Omental fat pad (tissue), 4 donors: Measurements from ENCODE around the gene RPS14. TPM values are rescaled to one million over a fixed set of nuclear protein-coding genes. Genes with fewer than 3 reads are reported as not detected.

Source experiments
- ATAC-seq: fragments of 150-250 bp; one replicate; pipeline ENCODE4 v1.9.1; 2016; ENCODE audit warnings: mild to moderate bottlenecking, moderate library complexity; ENCODE audit not compliant: low FRiP score
- DNase-seq: peaks from one replicate; pipeline ENCODE4 v3.0.0-alpha.2; 2019; ENCODE audit warnings: low spot score
- total RNA-seq, 4 donors: library from RNA; depleted of rRNA; stranded (reverse); fragments of >200 nt; gene quantifications; one replicate each; pipeline ENCODE4 v1.1.0, GENCODE V29; 2016
- TF ChIP-seq, protein P1 (sequence below), 3 donors: fragments of 450-650 bp; IDR thresholded peaks; one replicate each; pipeline ENCODE4 v1.5.1; 2016 to 2017; ENCODE audit warnings: antibody characterized with exemption in 3 of 3, mild to moderate bottlenecking in 3 of 3, moderate library complexity in 2 of 3

RPS14 gene
- total RNA-seq, 4 donors from 2014 or later: 2,241 to 3,327 (median 3,027) TPM

DNA sequence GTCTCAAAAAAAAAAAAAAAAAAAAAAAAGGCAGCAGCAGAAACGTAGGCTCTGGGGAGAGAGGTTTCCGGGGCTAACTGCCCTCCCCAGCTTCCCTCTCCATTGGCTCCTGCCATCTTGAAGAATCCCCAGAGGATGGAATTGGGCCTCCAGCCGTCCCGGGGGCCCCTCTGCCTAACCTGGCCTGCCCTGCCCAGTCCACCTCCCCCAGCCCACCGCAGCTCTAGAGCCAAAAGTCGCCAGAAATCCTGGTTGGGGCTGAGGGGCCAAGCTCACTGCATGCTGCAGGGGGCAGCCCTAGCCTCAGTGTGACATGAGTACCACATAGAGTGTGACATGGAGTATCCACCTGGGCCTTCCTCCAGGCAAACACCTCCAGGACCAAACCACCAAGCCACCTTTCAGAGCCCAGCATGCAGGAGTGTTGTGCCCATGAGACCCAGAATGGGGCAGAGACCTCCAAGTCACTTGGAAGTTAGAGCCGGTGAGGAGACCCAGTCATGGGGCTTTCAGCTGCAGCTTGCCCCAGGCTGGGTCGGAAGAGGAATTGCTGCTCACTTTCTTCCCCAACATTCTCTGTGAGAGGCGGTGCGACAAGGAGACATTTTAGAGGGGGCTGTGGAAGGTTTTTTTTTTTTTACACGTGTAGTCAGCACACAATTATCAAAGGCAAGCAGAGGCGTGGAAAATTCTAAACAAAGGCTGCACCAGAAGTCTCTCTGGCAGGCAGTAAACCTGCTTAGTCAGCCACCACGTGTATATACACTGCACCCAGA is 54.4 kb downstream of the RPS14 start:
- TF ChIP-seq, protein P1, sequence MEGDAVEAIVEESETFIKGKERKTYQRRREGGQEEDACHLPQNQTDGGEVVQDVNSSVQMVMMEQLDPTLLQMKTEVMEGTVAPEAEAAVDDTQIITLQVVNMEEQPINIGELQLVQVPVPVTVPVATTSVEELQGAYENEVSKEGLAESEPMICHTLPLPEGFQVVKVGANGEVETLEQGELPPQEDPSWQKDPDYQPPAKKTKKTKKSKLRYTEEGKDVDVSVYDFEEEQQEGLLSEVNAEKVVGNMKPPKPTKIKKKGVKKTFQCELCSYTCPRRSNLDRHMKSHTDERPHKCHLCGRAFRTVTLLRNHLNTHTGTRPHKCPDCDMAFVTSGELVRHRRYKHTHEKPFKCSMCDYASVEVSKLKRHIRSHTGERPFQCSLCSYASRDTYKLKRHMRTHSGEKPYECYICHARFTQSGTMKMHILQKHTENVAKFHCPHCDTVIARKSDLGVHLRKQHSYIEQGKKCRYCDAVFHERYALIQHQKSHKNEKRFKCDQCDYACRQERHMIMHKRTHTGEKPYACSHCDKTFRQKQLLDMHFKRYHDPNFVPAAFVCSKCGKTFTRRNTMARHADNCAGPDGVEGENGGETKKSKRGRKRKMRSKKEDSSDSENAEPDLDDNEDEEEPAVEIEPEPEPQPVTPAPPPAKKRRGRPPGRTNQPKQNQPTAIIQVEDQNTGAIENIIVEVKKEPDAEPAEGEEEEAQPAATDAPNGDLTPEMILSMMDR (IDR thresholded peaks at IDR 0.05): no peak
- no peak for DNase-seq

GRCh38 chr5:150394131-150394530 is 55.4 kb downstream of the RPS14 start:
- DNase-seq: no peak
- TF ChIP-seq, protein P1 (IDR thresholded peaks at IDR 0.05): no peak
- ATAC-seq: no peak

More for the DNA sequence above, 54.4 kb downstream of the RPS14 start:
- no peak for ATAC-seq

DNA sequence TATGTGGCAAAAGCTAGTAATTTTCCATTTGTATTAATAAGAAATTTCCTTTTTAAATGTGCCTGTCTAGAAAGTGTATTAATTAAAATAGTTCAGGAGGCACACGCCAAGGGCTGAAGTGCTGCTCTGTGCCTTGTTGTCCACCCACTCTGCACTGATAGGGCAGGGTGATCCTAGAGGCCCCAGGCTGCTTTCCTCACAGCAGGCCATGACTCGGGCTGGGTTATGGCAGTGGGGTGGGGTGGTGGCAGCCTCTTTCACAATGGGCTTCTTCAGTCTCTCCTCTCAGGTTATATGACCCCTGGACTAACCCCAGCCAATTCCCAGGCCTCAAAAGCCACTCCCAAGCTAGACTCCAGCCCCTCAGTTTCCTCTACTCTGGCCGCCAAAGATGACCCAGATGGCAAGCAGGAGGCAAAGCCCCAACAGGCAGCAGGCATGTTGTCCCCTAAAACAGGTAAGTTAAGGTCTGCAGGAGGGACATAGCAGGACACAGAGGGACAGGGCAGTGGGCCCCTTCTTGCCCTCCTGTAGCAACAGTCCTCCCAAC is 56.4 kb downstream of the RPS14 start:
- DNase-seq (no peak), ATAC-seq (no peak)
- TF ChIP-seq, protein P1 (IDR thresholded peaks at IDR 0.05): no peak

- DNase-seq: no peak
- ATAC-seq: no peak
- TF ChIP-seq, protein P1 (IDR thresholded peaks at IDR 0.05): no peak
Measured at GRCh38 chr5:150392680-150393079, 56.9 kb downstream of the RPS14 start.

Other genes with a start within 250 kb of the RPS14 start
- 1 to 10 TPM in 1 of 4 donors, under 1 TPM in 1, not detected in 2; 0.28 to 2.9 TPM for gene CAMK2A, start 160.0 kb downstream of the RPS14 start, total RNA-seq
- gene ARSI, start 146.8 kb downstream of the RPS14 start, total RNA-seq: 10 to 100 TPM in 1 of 4 donors, 1 to 10 TPM in 2, under 1 TPM in 1; 0.69 to 43.1 (median 3.6) TPM
- gene TCOF1, start 92.0 kb downstream of the RPS14 start, total RNA-seq: 10 to 100 TPM; 17.5 to 36.5 (median 20.3) TPM
- 100 to 1,000 TPM; 188 to 705 (median 639) TPM for gene CD74, start 36.8 kb downstream of the RPS14 start, total RNA-seq
- 10 to 100 TPM; 45.4 to 86.5 (median 81.2) TPM for gene NDST1, start 58.4 kb upstream of the RPS14 start, total RNA-seq
- 10 to 100 TPM; 12.2 to 43.6 (median 26.1) TPM for gene SYNPO, start 190.9 kb upstream of the RPS14 start, total RNA-seq
- 1 to 10 TPM in 1 of 4 donors, under 1 TPM in 2, not detected in 1; 0.28 to 1.7 (median 0.56) TPM for gene MYOZ3, start 211.5 kb upstream of the RPS14 start, total RNA-seq